HG03060 (cell line): Measurements from ENCODE around the gene ZBTB17.

Experiments
- ATAC-seq: cut with Tn5 transposase; IDR thresholded peaks from one replicate; pipeline ENCODE4 v1.9.1; 2021; ENCODE audit warnings: low read depth, moderate number of reproducible peaks; ENCODE audit not compliant: unreplicated experiment

The ZBTB17 gene

GRCh38 chr1:15949453-15950245 is 26.3 kb downstream of the ZBTB17 start:
- ATAC-seq = peak; percentile 67

- no peak for ATAC-seq
Observed at GRCh38 chr1:15948595-15949452, 27.1 kb downstream of the ZBTB17 start.

DNA sequence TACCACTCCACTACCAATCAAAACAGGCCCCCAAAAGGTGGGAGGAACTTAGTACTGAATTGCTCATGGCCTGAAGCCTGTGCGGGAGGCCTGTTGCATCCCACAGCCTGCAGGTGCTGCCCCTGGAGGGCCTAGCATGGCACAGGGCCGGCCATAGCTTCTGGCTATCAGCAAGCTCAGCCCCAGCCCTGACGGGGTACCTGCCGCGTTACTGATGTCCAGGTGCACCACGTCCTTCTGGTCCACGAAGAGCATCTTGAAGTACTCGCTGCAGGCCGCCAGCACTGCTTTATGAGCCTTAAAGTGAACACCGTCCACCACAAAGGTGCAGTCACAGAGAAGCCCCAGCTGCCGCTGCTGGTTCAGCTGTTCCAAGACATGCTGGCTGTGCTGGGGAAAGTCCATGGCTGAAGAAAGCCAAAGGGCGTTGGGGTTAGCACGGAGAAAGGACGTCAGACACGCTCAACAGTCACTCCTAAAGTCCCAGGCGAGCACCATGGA is 27.8 kb downstream of the ZBTB17 start:
- no peak for ATAC-seq

- ATAC-seq = no peak
Observed at GRCh38 chr1:15947382-15948090, 28.4 kb downstream of the ZBTB17 start.

GRCh38 chr1:15946571-15947381 is 29.1 kb downstream of the ZBTB17 start:
- no peak for ATAC-seq

DNA sequence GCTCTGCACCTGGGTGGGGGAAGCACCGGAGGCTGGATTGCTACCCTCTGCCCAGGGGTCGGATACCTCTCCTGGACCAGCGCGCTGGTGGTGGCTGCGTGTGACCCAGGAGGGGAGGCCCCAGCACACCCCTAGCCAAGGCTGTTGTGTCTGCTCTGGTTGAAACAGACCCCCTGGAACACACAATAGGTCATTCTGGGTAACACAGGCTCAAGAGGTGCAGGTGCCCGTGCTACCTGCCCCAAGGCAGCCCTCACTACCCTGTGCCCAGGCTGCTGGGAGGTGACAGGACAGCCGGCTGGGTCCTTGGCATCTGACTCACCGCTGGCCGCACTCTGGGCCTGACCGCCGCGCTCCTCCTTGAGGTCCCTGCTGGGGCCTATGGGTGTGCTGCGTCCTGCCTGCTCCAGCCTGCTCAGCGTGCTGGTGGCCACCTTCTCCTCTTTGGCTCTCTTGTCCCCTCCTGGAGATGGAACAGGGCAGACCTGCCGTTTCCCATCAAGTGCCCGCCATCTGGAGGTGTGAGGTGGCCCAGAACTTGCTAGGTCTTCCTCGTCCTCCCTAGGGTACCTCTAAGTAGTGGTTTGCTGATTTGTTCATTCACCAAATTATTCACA is 30.0 kb downstream of the ZBTB17 start:
- ATAC-seq = no peak

DNA sequence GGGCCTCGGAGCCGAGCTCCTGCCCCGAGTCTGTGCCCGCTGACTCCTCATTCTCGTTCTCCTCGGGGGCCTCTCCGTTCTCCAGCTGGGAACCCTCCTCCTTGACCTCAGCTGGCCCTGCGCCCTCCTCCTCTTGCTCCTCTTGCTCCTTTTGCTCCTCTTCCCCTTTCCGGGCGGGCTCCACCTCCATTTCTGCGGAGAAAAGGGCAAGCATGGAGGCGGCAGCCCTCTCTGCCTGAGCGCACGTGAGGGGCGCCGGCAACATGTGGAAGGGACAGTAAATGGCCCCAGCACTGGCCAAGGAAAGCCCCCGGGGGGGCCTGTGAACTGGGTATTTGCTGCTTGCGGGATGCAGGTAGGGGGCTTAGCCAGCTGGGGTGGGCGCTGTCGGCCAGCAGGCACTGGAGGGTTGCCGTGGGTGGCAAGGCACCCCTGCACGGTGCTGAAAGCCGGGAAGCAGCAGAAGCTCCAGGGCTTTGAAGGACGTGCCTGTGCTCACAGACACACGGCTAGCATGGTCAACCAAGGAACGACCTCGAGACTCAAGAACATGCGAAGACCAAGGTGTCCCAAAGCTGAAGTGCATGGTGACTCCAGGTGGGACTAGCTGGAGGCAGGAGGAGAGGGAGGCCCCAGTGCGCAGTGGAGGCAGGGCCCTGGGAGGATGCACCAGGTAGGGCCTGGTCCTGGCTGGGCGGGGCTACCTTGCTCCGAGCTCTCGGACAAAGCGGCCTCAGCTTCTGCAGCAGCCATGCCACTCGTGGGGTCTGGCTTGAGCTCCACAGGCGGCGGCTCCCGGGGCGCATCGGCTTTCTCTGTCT is 30.7 kb downstream of the ZBTB17 start:
- no peak for ATAC-seq

- ATAC-seq = no peak
Observed at GRCh38 chr1:15944308-15945010, 31.4 kb downstream of the ZBTB17 start.

- ATAC-seq = no peak
Observed at GRCh38 chr1:15943992-15944307, 32.0 kb downstream of the ZBTB17 start.

GRCh38 chr1:15943328-15943991 is 32.4 kb downstream of the ZBTB17 start:
- ATAC-seq = no peak

DNA sequence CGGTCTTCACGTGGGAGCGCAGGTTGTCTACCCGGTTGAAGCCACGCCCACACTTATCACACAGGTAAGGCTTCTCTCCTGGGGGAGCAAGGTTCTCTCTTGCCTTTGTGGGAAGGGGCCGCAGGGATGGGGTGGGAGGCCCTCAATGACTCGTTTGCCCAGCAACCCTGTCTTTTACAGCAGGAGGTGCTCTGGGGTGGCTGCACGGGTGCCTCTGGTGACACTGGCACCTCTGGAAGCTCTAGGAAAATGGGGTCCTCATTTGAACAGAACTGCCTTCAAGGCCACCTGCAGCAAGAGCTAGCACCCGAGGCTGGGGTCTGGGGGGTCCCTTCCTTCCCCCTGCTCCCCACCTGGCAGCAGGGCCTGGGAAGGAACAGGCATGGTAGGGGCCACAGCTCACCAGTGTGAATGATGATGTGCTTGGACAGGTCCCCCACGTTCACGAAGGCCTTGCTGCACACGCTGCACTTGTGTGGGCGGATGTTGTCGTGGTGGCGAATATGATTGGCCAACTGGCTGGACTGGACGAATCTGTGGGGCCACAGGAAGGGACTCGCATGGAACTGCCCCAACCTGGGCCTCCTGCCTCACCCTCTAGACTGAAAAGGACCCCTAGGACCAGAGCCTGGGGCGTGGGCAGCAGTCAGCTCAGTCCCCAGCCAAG is 33.1 kb downstream of the ZBTB17 start:
- no peak for ATAC-seq

GRCh38 chr1:15941899-15942660 is 33.8 kb downstream of the ZBTB17 start:
- ATAC-seq = no peak

- no peak for ATAC-seq
Observed at GRCh38 chr1:15941044-15941840, 34.7 kb downstream of the ZBTB17 start.

DNA sequence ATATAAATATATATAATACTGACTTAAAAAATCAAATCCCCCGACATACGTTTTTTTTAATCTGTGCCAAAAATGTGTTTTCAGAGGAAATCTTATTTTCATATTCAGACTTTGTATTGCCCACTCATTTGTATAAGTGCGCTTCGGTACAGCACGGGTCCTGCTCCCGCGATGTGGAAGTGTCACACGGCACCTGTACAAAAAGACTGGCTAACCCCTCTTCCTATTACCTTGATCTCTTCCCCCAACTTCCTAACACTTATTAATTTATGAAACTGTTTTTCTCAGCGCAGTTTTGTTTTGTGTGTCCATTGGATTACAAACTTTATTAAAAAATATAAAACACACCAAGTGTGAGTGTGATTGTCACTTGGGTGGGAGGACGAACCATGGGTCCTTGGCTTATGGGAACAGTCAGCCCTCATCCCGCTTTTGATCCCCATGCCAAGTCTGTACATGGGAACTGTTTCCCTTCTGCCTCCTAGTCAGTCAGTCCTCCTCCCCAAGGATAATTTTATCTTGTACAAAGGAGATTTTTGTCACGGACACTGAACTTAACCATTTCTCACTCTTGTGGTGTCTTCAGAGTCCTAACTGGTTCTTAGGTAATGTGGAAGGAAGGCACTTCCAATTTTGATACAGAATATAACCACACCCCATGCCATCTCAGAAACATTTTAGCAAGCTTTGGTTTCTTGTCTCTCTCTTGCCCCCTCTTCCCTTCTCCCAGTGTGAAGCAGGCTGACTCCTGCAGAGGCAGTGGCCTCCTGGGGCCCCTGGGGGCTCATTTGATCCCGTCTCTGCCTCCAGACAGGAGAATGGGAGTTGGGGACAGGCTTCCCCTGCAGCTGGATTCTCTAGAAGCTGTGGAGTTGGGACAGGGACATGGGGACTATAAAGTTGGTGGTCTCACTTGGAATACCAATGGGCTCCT is 35.5 kb downstream of the ZBTB17 start:
- ATAC-seq = no peak
